Stimulated activated naive CD8-positive, alpha-beta T cell treated with anti-CD3 and anti-CD28 coated beads, Interleukin-15, Interleukin-2, amounts not matched to agents 100 U/mL and 50 U/mL, for 24 hours (primary cell): Measurements from ENCODE around the gene SLC38A3.
A peak's percentile ranks its signal among the peaks of the same experiment; 100 is the strongest.

Experiments used
- ATAC-seq: fragments of 150-1000 bp; cut with Tn5 transposase; one replicate; pipeline ENCODE4 v1.10.0; 2021
- DNase-seq: peaks from one replicate; pipeline ENCODE4 v3.0.0; 2021

SLC38A3 gene

GRCh38 chr3:50169232-50169832 is 35.7 kb upstream of the SLC38A3 start:
- no peak for ATAC-seq
- DNase-seq, result no peak

- DNase-seq (no peak), ATAC-seq (no peak)
Observed at GRCh38 chr3:50169858-50170257, 35.2 kb upstream of the SLC38A3 start.

- no peak for DNase-seq
- no peak for ATAC-seq
Observed at GRCh38 chr3:50170689-50171088, 34.4 kb upstream of the SLC38A3 start.

- DNase-seq (no peak), ATAC-seq (no peak)
Observed at GRCh38 chr3:50171540-50172301, 33.4 kb upstream of the SLC38A3 start.

GRCh38 chr3:50172626-50173220 is 32.3 kb upstream of the SLC38A3 start:
- DNase-seq, result no peak
- no peak for ATAC-seq

- DNase-seq, result no peak
- no peak for ATAC-seq
Observed at GRCh38 chr3:50173685-50174516, 31.2 kb upstream of the SLC38A3 start.

GRCh38 chr3:50174517-50174895 is 30.6 kb upstream of the SLC38A3 start:
- DNase-seq (no peak), ATAC-seq (no peak)

GRCh38 chr3:50174947-50175524 is 30.0 kb upstream of the SLC38A3 start:
- ATAC-seq (no peak), DNase-seq (no peak)

GRCh38 chr3:50177346-50177745 is 27.7 kb upstream of the SLC38A3 start:
- ATAC-seq (no peak), DNase-seq (no peak)

GRCh38 chr3:50179710-50180109 is 25.4 kb upstream of the SLC38A3 start:
- no peak for ATAC-seq
- DNase-seq, result no peak

GRCh38 chr3:50181985-50182384 is 23.1 kb upstream of the SLC38A3 start:
- ATAC-seq (no peak), DNase-seq (no peak)

GRCh38 chr3:50182533-50183099 is 22.5 kb upstream of the SLC38A3 start:
- ATAC-seq, result no peak
- no peak for DNase-seq

- ATAC-seq (no peak), DNase-seq (no peak)
Observed at GRCh38 chr3:50183755-50184154, 21.3 kb upstream of the SLC38A3 start.

GRCh38 chr3:50184242-50184978 is 20.7 kb upstream of the SLC38A3 start:
- no peak for DNase-seq
- ATAC-seq, result no peak

- DNase-seq (no peak), ATAC-seq (no peak)
Observed at GRCh38 chr3:50185230-50185629, 19.8 kb upstream of the SLC38A3 start.

- no peak for ATAC-seq
- DNase-seq, result no peak
Observed at GRCh38 chr3:50186096-50186495, 19.0 kb upstream of the SLC38A3 start.

GRCh38 chr3:50187750-50188149 is 17.3 kb upstream of the SLC38A3 start:
- no peak for ATAC-seq
- DNase-seq, result no peak

GRCh38 chr3:50189274-50189673 is 15.8 kb upstream of the SLC38A3 start:
- DNase-seq (peak; percentile 52), ATAC-seq (peak; percentile 47)

GRCh38 chr3:50189989-50190388 is 15.1 kb upstream of the SLC38A3 start:
- DNase-seq (no peak), ATAC-seq (no peak)

GRCh38 chr3:50190936-50191660 is 14.0 kb upstream of the SLC38A3 start, which contains the start of gene GNAT1:
GNAT1 (plus strand) TSS chr3:50191610; CDS start chr3:50191726, 116 bp downstream.
- ATAC-seq (no peak), DNase-seq (no peak)
